GM12801 (cell line): Measurements from ENCODE around the gene MAP2K5.

ENCODE experiments used
- TF ChIP-seq, protein P1 (sequence below): IDR thresholded peaks from one replicate; pipeline ENCODE4 v1.5.1; 2011; ENCODE audit warnings: control low read depth; ENCODE audit not compliant: insufficient read length; ENCODE audit errors: extremely low read depth

MAP2K5 gene

GRCh38 chr15:67744331-67745072, 202.0 kb downstream of the MAP2K5 start:
- TF ChIP-seq, protein P1, sequence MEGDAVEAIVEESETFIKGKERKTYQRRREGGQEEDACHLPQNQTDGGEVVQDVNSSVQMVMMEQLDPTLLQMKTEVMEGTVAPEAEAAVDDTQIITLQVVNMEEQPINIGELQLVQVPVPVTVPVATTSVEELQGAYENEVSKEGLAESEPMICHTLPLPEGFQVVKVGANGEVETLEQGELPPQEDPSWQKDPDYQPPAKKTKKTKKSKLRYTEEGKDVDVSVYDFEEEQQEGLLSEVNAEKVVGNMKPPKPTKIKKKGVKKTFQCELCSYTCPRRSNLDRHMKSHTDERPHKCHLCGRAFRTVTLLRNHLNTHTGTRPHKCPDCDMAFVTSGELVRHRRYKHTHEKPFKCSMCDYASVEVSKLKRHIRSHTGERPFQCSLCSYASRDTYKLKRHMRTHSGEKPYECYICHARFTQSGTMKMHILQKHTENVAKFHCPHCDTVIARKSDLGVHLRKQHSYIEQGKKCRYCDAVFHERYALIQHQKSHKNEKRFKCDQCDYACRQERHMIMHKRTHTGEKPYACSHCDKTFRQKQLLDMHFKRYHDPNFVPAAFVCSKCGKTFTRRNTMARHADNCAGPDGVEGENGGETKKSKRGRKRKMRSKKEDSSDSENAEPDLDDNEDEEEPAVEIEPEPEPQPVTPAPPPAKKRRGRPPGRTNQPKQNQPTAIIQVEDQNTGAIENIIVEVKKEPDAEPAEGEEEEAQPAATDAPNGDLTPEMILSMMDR = no peak

GRCh38 chr15:67745073-67746006, 202.8 kb downstream of the MAP2K5 start:
- TF ChIP-seq, protein P1 = no peak

- TF ChIP-seq, protein P1 = no peak
Measured at GRCh38 chr15:67746022-67746421, 203.5 kb downstream of the MAP2K5 start.

DNA sequence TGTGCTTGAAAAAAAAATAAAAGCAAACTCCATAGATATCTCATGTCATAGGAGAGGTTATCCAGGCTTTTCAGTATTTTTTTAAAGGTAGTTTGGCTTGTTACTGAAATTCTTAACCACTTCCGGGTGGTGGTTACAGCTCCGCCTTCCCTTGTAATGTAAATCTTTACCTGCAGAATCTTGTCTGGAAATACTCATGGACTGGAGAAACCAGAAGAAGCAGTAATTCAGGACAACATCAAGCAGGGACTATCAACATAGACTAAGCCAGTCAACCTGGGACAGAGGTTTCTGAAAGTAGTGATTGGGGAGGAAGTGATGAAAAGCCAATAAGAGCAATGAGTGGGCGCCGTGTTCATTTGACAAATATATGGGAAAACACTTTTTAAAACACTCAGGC, 203.9 kb downstream of the MAP2K5 start:
- TF ChIP-seq, protein P1 = no peak

GRCh38 chr15:67747921-67748320, 205.4 kb downstream of the MAP2K5 start:
- TF ChIP-seq, protein P1 = no peak

DNA sequence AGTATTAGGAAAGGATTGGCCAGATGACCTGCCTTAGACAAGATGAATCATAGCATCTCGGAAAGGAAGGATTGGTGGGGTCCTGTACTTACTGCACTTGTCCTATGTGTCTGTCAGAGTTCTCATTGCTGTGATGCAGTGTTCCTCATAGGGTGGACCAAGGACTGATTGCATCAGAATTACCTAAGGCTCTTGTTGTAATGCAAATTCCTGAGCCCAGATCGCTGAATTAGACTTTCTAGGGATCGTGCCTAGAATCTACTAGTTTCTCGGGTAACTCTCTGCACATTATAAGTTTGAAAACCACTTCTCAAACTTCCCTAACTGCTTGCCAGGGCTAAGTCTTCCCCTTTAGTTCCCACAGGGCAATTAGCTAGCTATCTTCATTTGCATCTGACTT, 207.9 kb downstream of the MAP2K5 start:
- TF ChIP-seq, protein P1 = no peak

GRCh38 chr15:67753891-67754290, 211.4 kb downstream of the MAP2K5 start:
- TF ChIP-seq, protein P1 = no peak
